HCT116 (cell line): ENCODE results near the gene FAM83D. TPM values are rescaled to one million over a fixed set of nuclear protein-coding genes. Genes with fewer than 3 reads are reported as not detected.

Experiments used
- ATAC-seq: fragments of 200-7000 bp; cut with Tn5 transposase; 2 replicates; pipeline ENCODE4 v1.9.1; 2020; ENCODE audit warnings: mild to moderate bottlenecking, moderate library complexity
- BruUV-seq: library from RNA; stranded (reverse); fragments of 400-500 nt; replicated peaks from 2 replicates; lab custom pipeline; 2021; lab: Mats Ljungman, UMichigan
- CTCF ChIA-PET: fragments of 300-600 bp; sonication (Branson Sonifier 250); formaldehyde crosslinking; loops from one replicate; lab custom pipeline; 2021; ENCODE audit warnings: antibody characterized with exemption; lab: Charles Lee
- POLR2A ChIA-PET: fragments of 300-600, 350-600 bp; sonication (Branson Sonifier 250); formaldehyde crosslinking; loops from one replicate; lab custom pipeline; 2021; ENCODE audit warnings: antibody characterized with exemption; lab: Charles Lee
- RAD21 ChIA-PET, 2 experiments: fragments of 300-600 bp; sonication (Branson Sonifier 250); formaldehyde crosslinking; loops; one replicate each; lab custom pipeline; 2023; ENCODE audit warnings: low total read pairs in 2 of 2; ENCODE audit not compliant: uncharacterized antibody in 2 of 2, unreplicated experiment in 2 of 2, low non-redundant PET in 1 of 2; lab: Charles Lee
- DNase-seq: peaks from one replicate; pipeline ENCODE4 v3.0.0-alpha.2; 2010; ENCODE audit warnings: low read depth, low spot score
- H2AFZ ChIP-seq: fragments of 200-600 bp; shearing (Covaris generic), sonication (generic); 2 replicates; pipeline ENCODE4 v1.6.1; 2017; ENCODE audit warnings: low read depth, mixed run types, mixed read lengths, antibody characterized with exemption, low read length; ENCODE audit not compliant: poor library complexity, severe bottlenecking
- H3K27ac ChIP-seq: 2 replicates; pipeline ENCODE4 v1.5.1; 2012; ENCODE audit warnings: low read depth, low read length
- H3K27me3 ChIP-seq: fragments of 200-600 bp; sonication (generic); 2 replicates; pipeline ENCODE4 v1.6.1; 2016; ENCODE audit warnings: mixed run types, low read length, mixed read lengths; ENCODE audit not compliant: insufficient read depth
- H3K36me3 ChIP-seq, 2 experiments: fragments of 200-500 bp in 1 of 2; fragments of 200-600 bp in 1 of 2; sonication (Bioruptor generic) in 1 of 2; sonication (generic) in 1 of 2; 2 replicates each; pipeline versions ENCODE4 v1.5.1 to v1.6.1; 2014 to 2016; ENCODE audit warnings: low read length in 2 of 2, inconsistent platforms in 1 of 2, mixed read lengths in 1 of 2, mixed run types in 1 of 2; ENCODE audit not compliant: insufficient read depth in 2 of 2, control insufficient read depth in 1 of 2
- H3K4me1 ChIP-seq, 2 experiments: fragments of 200-600 bp in 1 of 2; sonication (generic) in 1 of 2; 2 replicates each; pipeline versions ENCODE4 v1.5.1 to v1.6.1; 2012 to 2017; ENCODE audit warnings: low read length in 2 of 2, inconsistent platforms in 1 of 2, mild to moderate bottlenecking in 1 of 2, mixed read lengths in 1 of 2, mixed run types in 1 of 2, moderate library complexity in 1 of 2; ENCODE audit not compliant: insufficient read depth in 2 of 2, control insufficient read depth in 1 of 2
- H3K4me2 ChIP-seq: fragments of 200-600 bp; sonication (generic); 2 replicates; pipeline ENCODE4 v1.6.1; 2017; ENCODE audit warnings: mixed run types, low read length, mixed read lengths
- H3K4me3 ChIP-seq, 2 experiments: fragments of 200-600 bp in 1 of 2; sonication (generic) in 1 of 2; replicated peaks in 1 of 2; 2 replicates each; pipeline ENCODE4 v1.5.1; 2011 to 2016; ENCODE audit warnings: low read length in 2 of 2, control low read depth in 1 of 2, low read depth in 1 of 2, mild to moderate bottlenecking in 1 of 2, mixed read lengths in 1 of 2, mixed run types in 1 of 2
- H3K79me2 ChIP-seq: fragments of 200-600 bp; sonication (generic); 2 replicates; pipeline ENCODE4 v1.6.1; 2017; ENCODE audit warnings: mild to moderate bottlenecking, mixed run types, low read length, moderate library complexity, mixed read lengths; ENCODE audit not compliant: insufficient read depth
- H3K9ac ChIP-seq: fragments of 200-600 bp; sonication (generic); 2 replicates; pipeline ENCODE4 v1.6.1; 2016; ENCODE audit warnings: low read length, mixed read lengths
- H3K9me2 ChIP-seq: fragments of 200-600 bp; sonication (generic), shearing (Covaris generic); 2 replicates; pipeline ENCODE4 v1.6.1; 2017; ENCODE audit warnings: mixed run types, mild to moderate bottlenecking, moderate library complexity; ENCODE audit not compliant: insufficient read depth
- H3K9me3 ChIP-seq, 2 experiments: fragments of 200-500 bp in 1 of 2; fragments of 200-600 bp in 1 of 2; sonication (Bioruptor generic) in 1 of 2; sonication (generic) in 1 of 2; 2 replicates each; pipeline ENCODE4 v1.6.1; 2014 to 2017; ENCODE audit warnings: low read length in 2 of 2, mixed read lengths in 2 of 2, inconsistent platforms in 1 of 2, low read depth in 1 of 2, mild to moderate bottlenecking in 1 of 2, mixed run types in 1 of 2, moderate library complexity in 1 of 2; ENCODE audit not compliant: control insufficient read depth in 1 of 2, insufficient read depth in 1 of 2
- H4K20me1 ChIP-seq: fragments of 200-600 bp; sonication (generic), shearing (Covaris generic); 2 replicates; pipeline ENCODE4 v1.6.1; 2017; ENCODE audit warnings: mixed run types, mild to moderate bottlenecking, moderate library complexity; ENCODE audit not compliant: insufficient read depth
- CEBPB ChIP-seq: IDR thresholded peaks from 2 replicates; pipeline ENCODE4 v1.6.1; 2012; ENCODE audit warnings: low read depth
- EGR1 ChIP-seq: IDR thresholded peaks from 2 replicates; pipeline ENCODE4 v1.6.1; 2012; ENCODE audit warnings: low read depth
- ELF1 ChIP-seq: IDR thresholded peaks from 2 replicates; pipeline ENCODE4 v1.6.1; 2012; ENCODE audit warnings: low read depth, borderline replicate concordance
- POLR2AphosphoS5 ChIP-seq: IDR thresholded peaks from 2 replicates; pipeline ENCODE4 v1.6.1; 2011; ENCODE audit warnings: mild to moderate bottlenecking, low read depth, low read length, moderate library complexity
- SRF ChIP-seq: IDR thresholded peaks from 2 replicates; pipeline ENCODE4 v1.6.1; 2012; ENCODE audit warnings: low read depth
- intact Hi-C: fragments of 100-400 bp; cut with micrococcal nuclease; formaldehyde crosslinking; loops from 2 replicates; pipeline ENCODE4 v1.10.0; 2022
- total RNA-seq: library from RNA; stranded (reverse); gene quantifications from one replicate; pipeline ENCODE4 v1.2.1, GENCODE V29; 2021; ENCODE audit not compliant: unreplicated experiment
- TF ChIP-seq, protein P1 (sequence below): IDR thresholded peaks from 2 replicates; pipeline ENCODE4 v1.6.1; 2012
- TF ChIP-seq, protein P2 (sequence below): IDR thresholded peaks from 2 replicates; pipeline ENCODE4 v1.6.1; 2012
- TF ChIP-seq, protein P3 (sequence below): IDR thresholded peaks from 2 replicates; pipeline ENCODE4 v1.6.1; 2011; ENCODE audit warnings: mild to moderate bottlenecking, low read length, moderate library complexity; ENCODE audit not compliant: insufficient replicate concordance; ENCODE audit errors: extremely low read depth

The FAM83D gene
- total RNA-seq, 1 experiment from 2014 or later: 51.1 TPM

DNA sequence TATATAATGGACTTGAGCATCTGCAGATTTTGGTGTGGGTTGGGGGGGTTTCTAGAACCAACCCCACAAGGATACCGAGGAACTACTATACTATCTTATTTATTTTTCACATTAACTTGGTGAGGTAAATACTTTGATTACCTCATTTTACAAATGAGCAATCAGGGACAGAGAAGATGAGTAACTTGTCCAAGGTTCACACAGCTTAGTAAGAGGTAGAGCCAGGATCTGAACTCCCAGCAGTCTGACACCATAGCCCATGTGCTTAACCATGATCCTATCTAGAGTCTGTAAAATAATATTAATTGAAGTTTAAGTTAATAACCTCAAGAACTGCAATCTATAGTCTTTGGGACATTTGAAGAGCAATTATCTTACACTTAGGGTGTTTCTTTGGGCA, 64.5 kb downstream of the FAM83D start:
- Histone ChIP-seq H3K9ac (no peak overlapping the region), H3K79me2 (0 out of 2 replicates have a peak, but pooled peaks cover 5% of the 10 kb centered on the region), H3K4me3 (no peak overlapping the region), H3K27me3 (no peaks in the 10 kb centered on the region), H3K9me3 (no peaks in the 10 kb centered on the region), H4K20me1 (0 out of 2 replicates have a peak, but pooled peaks cover 4% of the 10 kb centered on the region), H3K4me2 (no peak overlapping the region), H3K4me1 (peaks cover 8 to 14% of the 10 kb centered on the region in 2 experiments), H3K27ac (no peak overlapping the region), H2AFZ (no peak overlapping the region), H3K36me3 (peaks cover 0 to 6% of the 10 kb centered on the region in 2 experiments; a peak in 1 of 4 replicates), H3K9me2 (no peaks in the 10 kb centered on the region)
- POLR2A ChIA-PET: no interaction called here
- no TSS peak for BruUV-seq
- TF ChIP-seq, protein P1, sequence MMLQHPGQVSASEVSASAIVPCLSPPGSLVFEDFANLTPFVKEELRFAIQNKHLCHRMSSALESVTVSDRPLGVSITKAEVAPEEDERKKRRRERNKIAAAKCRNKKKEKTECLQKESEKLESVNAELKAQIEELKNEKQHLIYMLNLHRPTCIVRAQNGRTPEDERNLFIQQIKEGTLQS: no peak
- TF ChIP-seq ELF1 (no peak), EGR1 (no peak), SRF (no peak), CEBPB (no peak), POLR2AphosphoS5 (no peak)
- TF ChIP-seq, protein P2, sequence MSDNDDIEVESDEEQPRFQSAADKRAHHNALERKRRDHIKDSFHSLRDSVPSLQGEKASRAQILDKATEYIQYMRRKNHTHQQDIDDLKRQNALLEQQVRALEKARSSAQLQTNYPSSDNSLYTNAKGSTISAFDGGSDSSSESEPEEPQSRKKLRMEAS: no peak
- TF ChIP-seq, protein P3, sequence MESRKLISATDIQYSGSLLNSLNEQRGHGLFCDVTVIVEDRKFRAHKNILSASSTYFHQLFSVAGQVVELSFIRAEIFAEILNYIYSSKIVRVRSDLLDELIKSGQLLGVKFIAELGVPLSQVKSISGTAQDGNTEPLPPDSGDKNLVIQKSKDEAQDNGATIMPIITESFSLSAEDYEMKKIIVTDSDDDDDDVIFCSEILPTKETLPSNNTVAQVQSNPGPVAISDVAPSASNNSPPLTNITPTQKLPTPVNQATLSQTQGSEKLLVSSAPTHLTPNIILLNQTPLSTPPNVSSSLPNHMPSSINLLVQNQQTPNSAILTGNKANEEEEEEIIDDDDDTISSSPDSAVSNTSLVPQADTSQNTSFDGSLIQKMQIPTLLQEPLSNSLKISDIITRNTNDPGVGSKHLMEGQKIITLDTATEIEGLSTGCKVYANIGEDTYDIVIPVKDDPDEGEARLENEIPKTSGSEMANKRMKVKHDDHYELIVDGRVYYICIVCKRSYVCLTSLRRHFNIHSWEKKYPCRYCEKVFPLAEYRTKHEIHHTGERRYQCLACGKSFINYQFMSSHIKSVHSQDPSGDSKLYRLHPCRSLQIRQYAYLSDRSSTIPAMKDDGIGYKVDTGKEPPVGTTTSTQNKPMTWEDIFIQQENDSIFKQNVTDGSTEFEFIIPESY: no peak
- ATAC-seq (no peak), DNase-seq (no peak)
- RAD21 ChIA-PET: no interaction called here
- CTCF ChIA-PET: no interaction called here
- intact Hi-C loops: no loop called here
